Measurements from ENCODE around the gene MAP3K12.
"Not testable (repeated sequence)": the region's sequence is repeated elsewhere in the genome, so short reads cannot be mapped to it uniquely, and the experiment has no call there.

MAP3K12 gene

DNA sequence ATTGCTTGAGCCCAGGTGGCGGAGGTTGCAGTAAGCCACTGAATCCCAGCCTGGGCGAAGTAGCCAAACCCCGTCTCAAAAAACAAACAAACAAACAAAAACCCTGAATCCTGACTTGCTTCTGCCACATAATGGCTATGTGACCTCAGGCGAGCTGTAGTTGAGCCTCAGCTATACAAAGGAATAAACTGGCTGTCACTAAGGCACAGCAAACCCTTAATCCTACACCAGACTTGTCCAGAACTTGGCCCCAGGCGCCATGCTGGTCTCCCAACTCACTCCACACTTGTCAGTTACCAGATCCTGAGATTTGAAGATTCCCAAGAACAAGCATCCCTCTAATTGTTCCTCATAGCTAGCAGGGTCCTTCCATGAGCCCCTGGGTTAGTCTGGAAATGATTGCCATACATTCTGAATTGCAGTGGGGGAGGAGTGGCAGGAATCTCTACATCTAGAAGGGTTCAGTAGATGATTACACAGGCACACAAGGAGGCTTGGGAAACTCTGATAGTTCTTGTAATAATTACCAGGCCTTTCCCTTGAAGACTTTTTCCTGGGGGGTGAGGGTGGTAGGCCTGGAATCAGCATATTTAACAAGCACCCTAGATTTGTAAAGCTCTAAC lies 9.9 kb downstream of the MAP3K12 start:
- no peak for DNase-seq

DNA sequence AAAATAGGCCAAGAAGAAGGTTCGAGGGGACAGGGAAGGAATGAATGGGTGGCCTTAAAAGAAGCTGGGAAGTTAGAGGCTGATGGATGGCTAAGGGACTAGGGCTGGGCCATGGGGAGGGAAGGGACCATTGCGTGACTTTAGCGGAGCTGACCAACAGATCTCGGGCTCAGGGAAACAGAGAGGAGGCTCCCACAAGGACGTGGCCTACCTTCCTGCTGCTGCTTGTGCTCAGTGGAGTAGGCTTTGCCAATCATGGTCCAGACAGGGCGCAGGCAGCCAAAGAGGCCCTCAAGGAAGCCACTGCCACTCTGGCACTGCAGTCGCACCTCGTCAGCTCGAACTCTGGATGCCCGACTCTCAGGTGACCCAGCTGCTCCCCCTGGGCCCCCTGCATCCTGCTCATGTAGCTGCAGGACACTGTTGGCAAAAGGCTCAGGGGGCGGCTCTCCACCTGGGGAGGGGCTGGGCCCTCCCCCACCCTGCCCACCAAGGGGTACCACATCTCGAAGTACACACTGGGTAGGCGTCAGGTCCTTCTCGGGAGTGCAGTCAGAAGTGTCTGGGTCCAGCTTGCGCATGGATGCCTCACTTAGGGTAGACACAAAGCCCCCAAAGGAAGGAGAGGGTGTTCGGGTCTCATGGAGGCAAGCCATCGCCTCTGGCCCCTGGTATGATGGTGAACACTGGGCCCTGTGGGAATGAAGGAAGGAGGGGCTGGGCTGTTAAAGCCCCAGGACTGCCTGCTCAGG lies 12.3 kb downstream of the MAP3K12 start:
- DNase-seq: no peak

DNA sequence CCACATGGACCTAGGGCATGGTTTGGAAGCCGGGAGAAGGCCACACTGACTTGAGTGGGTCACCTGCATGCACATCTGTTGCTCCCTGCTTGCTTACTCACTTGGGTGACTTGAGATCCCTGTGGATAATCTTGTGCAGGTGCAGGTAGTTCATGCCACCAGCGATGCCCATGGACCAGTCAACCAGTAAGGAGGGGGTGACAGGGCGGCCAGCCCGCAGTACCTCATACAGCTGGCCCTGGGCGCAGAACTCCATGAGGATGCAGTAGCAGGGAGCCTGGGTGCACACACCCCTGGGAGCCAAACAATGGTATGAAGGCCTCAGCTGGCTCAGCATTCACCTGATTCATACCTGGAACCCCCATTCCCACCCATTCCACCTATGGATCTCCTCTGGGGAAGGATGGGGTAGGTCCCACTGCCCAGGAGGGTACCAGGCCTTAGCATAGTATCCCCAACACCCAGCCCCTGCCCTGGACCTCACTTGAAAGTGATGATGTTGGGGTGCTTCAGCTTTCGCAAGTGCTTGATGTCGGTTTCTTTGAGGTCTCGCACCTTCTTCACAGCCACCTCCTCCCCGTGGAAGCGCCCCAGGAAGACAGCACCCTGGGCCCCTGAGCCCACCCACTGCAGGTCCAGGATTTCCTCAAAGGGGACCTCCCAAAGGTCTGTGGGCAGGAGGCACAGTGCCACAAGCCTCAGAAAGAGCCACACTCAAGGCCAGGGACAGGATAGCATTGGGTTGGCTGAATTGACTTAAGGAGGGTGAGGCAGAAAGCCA lies 13.1 kb downstream of the MAP3K12 start:
- DNase-seq: no peak

DNA sequence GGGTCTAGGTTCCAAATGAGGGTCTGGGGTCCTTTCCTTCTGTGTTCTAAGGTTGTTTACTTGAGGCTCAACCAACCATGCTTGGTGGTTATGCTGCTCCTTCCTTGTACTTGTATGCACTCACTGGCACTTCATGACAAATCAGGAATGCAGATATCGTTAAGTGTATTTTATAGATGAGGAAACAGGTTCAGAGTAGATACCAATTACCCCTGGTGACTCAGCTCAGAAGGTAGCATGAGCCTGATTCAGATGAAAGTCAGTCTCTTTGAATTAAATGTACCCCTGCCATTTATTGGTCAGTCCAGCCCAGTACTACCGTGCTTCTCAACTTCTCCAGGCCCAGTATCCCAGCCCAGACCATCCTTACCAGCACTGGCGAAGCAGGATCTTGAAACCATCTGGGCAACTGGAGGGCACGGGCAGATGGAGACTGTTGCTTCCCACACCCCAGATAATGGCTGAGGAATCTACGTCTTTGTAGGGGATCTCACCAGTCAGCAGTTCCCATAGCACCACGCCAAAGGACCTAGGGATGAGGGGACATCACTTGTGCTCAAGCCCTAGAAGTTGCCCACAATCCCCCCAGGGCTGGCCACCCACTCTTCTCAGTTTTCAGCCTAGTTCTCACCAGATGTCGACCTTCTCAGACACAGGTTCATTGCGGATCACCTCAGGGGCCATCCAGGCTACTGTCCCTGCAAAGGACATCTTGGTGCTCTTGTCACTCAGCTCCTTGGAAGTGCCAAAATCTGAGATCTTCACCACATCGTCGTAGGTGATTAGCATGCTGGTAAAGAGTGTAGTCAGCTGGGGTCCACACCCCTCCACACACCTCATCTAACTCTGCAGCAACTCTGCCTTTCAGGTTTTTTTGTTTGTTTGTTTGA lies 14.3 kb downstream of the MAP3K12 start:
- no peak for DNase-seq

DNA sequence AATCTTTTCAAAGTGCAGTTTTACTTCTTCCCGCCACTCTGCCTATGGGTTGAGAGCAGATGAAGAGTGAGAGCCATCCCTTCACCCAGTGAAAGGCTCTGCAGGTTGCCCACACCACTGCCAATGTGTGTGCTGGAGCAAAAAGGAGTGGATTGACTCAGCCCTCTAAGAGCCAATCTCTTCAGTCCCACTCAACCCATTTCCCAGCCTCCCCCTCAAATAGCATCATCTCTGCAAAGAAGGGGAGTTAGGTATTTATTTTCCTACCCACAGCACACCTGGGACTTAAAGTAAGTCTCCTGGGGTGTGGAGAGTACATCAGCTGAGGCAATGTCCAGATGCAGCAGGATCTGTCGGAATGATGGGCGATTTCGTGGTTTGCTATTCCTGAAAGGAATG lies 15.3 kb downstream of the MAP3K12 start:
- DNase-seq: no peak

DNA sequence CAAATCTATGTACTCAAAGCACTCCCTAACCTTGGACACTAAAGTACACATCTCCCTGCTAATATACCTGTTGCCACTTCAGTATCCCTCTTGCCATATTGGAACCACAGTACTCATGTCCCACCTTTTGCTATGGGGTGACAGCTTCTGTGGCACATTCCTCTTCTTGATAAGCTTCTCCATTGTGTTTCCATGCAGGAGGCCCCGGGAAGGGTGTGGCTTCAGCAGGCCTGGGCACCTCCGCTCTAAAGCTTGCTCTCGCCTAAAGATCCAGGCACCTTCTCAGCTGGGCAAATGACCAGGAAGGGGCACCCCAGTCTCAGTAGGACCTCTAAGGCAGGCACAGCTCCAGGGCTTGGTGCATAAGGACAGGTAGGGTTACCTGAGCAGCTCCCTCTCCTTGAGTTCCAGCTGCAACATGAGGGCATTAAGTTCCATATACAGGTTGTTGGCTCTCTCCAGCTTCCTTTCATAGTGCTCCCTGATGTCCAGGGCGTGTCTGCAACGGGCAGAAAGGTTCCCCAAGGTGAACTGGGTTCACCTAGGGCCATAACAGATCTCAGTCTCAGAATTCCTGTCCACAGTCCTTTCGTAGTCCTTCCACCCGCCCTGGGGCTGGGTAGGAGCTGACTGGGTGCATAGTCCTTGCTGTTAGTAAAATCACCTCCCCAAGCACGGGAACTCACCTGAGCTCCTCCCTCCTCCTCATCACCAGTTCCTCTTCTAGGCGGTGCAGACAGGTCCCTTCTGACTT lies 15.9 kb downstream of the MAP3K12 start:
- DNase-seq: no peak

DNA sequence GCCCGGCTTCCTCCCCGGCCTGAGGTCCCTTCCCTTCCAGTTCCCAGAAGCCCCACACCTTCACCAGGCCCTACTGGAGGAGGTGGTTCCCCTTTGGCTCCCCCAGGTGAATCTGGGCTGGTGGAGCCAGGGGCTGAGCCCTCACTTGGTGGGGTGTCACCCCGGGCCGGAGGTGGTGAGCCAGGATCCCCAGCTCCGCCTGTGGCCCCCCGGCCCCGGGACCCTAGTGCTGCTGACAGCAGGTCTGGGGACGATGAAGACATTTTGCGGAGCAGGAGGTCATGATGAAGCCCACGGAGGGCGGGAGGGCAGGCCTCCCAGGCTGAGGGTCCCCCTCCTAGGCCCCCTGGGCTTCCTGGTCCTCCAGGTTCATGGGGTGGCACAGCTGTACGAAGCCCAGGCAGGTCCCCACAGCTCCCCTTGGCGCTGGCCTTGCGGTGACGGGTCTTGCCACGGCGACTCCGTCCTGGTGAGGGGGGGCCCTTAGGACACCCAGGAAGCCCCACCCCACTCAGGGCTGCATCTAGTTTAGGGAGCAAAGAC lies 16.6 kb downstream of the MAP3K12 start:
- DNase-seq: no peak

DNA sequence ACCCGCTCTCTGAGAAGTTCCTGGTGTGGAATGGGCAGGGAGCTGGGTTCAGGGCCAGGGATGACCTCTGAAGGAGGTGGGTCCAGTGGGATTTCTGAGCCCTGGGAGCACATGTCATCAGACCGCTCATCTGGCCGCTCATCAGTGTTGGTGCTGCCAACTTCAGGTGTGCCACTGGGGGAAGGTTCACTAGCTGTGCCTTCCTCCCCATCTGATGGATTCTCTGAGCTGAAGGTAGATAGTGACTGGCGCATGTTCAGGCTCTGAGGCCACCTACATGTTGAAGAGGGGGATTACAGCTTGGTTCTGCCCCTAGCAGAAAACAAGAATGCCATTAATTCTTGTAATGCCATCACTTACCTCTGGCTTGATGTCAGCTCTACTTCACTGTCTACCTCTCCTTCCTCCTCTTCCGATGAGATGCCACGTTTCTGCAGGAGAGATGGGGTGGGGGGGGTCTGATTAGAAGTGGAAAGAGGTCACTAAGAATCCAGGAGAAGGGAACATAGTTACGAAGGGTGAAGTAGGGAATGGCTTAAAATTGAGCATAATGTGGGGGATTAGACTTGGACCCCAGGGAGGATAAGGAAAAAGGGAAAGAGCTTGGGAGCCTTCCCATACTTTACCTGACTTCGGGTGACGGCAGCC lies 17.2 kb downstream of the MAP3K12 start:
- DNase-seq: no peak

DNA sequence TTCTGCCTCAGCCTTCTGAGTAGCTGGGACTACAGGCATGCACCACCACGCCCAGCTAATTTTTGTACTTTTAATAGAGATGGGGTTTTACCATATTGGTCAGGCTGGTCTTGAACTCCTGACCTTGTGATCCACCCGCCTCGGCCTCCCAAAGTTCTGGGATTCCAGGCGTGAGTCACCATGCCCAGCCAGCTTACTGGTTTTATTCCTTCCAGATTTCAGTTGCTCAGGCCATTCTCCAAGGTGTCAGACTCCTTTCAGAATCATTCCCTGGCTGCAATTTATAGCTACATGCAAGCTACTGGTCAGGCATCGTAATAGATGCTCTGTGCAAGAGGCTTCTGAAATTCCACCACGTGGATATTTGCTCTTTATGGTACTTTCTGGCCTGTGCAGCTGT lies 17.8 kb downstream of the MAP3K12 start:
- not testable (repeated sequence) for DNase-seq

DNA sequence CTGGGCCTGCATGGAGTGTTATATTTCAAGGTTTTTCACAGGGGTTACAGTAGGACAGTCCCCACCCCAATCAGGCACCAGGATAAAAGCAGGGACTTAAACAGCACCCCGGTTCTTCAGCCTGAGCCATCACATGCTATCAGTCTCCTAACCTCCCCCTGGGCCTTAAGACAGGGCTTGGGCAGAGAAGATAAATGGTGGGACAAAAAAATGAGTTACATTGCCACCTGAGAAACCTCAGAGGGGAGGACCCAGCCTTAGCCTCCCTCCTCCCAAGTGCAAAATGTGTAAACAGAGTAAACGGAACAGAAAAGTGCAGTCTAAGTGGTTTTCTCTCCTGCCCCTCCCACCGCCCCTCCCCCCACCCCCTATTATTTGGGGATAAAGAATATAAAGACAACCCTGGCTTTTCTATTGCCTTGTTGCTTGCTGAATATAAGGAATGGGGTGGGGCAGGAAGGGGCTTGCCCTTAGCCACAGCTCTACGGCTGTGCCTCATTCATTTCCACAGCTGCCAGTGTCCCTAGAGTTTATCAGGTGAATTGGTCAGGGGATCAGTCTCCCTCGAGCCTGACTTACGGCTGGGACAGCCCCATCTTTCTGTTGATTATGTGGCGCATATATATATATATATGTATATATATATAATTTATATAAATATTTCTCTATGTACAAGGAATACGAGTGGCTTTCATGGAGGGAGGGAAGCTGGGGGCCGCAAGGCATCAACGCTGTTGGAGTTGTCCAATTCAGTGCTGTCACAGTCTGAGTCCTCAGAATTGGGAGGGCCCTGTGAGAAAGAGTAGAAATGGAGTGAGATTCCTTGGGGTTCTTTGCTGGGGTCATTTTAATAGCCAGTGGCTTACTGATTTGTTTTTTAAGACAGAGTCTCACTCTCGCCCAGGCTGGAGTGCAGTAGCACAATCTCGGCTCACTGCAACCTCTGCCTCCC lies 18.5 kb downstream of the MAP3K12 start:
- DNase-seq: no peak

DNA sequence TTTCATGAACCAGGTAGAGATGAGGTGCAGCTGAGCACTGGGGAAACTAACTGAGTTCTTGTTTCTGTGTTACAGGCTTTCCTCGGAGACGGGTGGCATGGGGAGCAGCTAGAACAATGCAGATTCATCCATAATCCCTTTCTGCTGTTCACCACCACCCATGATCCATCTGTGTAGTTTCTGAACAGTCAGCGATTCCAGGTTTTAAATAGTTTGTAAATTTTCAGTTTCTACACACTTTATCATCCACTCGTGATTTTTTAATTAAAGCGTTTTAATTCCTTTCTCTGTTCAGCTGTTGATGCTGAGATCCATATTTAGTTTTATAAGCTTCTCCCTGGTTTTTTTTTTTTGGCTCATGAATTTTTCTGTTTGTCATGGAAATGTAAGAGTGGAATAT lies 19.9 kb downstream of the MAP3K12 start:
- DNase-seq: no peak

DNA sequence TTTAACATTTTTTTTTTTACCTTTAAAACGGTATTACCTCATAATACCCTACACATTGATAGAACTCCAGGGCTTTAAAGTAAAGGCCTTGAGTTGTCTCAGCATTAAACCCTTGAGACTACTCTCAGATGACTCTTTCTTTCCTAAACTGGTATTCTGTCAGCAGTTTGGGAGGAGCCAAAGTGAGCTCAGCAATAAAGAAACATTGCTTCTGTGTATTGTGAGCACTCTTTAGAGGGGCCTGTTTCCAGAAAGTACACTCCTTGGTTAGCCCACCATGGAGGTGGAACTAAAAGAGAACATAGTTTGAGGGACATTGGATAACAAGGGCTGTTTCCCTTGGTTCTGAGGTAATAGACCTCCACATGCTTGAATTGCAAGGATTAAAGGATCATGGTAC lies 20.4 kb downstream of the MAP3K12 start:
- no peak for DNase-seq

DNA sequence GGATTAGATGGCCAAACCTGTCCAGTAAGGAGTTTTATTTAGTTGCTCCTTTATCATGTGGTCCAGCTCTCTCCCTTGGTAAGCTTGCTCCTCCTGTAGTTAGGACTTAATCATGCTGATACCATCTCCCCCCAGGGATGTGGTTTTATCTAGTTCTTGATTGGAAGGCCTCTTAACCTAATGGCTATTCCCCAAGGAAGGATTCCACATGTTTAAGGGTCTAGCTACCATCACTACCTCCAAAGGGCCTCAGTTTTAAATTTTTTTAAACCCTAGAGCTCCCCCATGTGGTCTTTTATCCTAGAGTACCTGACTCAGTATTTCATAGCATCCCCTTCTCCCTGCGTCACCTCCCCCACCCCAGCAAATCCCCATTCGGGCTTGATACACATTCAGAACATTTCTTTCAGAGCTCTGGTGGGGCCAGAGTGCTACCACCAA lies 22.5 kb downstream of the MAP3K12 start:
- no peak for DNase-seq

DNA sequence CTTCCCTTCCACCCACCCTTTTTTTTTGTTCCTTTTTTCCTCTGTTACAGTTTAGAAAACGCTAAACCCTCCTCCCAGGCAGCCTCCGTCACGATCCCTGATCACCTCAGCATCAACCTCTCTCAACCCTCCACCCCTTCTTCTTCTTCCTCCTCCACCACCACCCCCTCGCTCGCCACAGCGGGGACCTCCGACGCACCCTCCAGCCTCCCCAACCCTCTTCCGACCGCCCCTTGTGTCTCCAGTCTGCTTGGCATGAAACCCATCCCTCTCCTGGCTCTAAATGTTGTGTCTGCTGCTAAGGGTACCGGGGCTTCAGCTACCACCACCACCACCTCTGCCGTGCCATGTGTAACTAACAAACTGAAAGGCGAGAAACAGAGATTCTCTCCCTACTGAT lies 24.4 kb downstream of the MAP3K12 start:
- no peak for DNase-seq

DNA sequence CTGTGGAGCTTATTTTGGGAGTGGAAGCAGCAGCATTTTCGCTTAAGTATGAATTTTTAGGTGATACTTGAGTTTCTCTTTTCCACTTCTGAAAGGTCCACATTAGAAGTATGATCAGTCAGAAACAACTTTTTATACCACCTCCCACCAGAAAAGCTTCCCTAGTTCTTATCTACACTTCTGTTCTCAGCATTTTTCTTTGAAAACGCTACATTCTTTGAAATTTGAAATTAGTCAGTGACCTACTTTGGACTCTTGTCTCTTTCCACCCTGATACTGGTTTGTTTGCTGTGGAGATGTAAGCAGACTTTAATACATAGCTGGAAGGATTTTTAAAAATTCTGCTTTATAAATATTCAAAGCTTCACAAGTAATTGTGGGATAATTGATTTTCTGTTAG lies 25.2 kb downstream of the MAP3K12 start:
- DNase-seq: no peak

DNA sequence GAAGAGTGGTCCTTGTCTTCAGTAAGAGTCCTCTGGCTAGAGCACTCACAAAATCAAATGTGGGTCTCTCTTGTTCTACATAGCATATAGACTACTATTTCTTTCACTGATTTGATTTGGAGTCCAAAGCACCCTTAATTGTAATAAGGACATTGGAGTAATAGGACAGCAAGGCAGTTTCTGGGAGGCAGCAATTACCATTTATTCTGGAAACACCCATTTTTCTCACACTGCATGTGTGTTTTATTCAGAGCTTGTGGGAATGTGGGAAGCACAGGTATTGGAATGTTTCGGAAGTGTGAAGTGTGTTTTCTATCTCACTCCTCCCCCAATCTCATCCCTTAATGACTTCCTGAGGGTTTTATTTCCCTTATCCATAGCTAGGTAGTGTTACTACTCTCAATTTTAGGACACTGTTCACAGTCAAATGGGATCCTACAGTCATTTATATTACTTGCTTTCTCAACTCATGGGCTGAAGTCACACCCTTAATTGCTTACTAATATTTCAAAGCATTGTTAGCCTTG lies 27.1 kb downstream of the MAP3K12 start:
- no peak for DNase-seq

DNA sequence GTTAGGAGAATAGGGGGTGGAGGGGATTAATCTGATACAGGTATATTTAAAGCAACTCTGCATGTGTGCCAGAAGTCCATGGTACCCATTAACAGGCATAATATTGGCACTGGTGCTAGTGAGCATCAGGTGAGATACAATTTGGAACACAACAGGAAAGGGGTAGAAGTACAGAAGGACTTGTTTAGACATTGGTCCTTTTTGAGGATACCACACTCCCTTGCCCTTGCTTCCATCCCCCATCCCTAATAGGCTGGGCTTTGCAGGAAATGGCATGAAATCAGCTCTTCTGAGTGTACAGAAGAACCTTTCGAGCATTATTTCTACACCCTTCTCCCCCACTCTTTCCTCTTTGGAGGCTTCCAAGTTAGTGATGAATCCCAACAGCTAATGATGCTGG lies 31.0 kb downstream of the MAP3K12 start:
- DNase-seq: no peak

DNA sequence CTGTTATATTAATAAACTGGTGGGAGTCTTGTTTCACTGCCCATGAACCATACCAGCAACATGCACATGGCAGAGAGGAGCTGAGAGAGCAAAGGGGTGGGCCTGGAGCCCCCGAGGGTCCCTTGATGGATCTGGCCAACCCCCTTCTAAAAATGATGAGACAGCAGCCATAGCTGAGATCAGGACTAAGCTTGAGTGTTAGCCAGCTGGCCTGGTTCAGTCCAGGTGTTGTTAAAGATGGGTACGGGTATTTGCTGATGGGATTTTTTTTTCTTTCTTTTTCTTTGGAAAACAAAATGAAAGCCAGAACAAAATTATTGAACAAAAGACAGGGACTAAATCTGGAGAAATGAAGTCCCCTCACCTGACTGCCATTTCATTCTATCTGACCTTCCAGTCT lies 31.4 kb downstream of the MAP3K12 start:
- DNase-seq: no peak

DNA sequence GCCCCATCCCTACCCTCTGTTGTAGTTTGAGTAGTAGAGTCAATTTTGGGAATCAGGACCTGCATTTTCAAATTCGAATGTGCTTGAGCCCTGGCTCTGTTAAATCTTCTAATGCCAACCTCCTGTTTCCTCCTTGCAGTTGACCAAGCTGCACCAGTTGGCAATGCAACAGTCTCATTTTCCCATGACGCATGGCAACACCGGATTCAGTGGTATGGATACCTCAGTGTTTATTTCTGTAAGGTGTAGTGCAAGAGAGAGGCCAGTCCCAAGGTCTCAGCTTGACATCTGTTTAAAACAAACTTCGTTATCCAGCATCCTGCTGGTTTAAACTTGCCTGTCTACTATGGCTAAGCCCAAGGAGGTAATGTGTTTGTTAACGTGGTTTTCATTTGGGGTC lies 32.2 kb downstream of the MAP3K12 start:
- no peak for DNase-seq

DNA sequence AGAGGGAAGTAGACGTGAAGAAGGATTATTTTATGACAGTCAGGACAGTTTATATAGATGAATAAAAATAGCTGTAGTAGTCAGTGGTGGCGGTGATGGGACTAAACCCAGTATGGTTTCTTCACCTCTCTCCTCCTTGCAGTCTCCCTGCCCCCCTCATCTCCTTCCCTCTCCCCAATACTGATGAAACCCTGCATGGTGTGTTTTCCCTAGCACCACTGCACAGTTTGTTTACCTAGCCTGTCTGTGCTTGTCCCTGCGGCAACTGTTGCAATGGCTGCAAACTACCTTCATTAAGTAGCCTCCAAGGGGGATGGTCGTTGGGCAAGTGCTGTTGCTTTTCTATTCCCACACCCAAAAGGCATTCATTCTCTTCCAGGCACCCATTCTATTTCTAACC lies 32.6 kb downstream of the MAP3K12 start:
- DNase-seq: no peak
